ENCODE data around the gene AHDC1. TPM values are rescaled to one million over a fixed set of nuclear protein-coding genes. Genes with fewer than 3 reads are reported as not detected.

AHDC1 gene
- total and polyA plus RNA-seq, 9 of the 15 experiments (the other 6 are each of a cell fraction or from before 2014, with no cell fraction given), result 0.21 to 36.4 (median 4.7) TPM

GRCh38 chr1:27592232-27592930 lies 11.6 kb downstream of the AHDC1 start (continued):
- TF ChIP-seq ZBTB49 (CRISPR knock-in tag; IDR thresholded peaks at IDR 0.05; ENCODE audit: borderline replicate concordance) (no peak), ATF3 (IDR thresholded peaks at IDR 0.05) (no peak), ATF3 (CRISPR knock-in tag; conservative IDR thresholded peaks at IDR 0.05) (no peak)

DNA sequence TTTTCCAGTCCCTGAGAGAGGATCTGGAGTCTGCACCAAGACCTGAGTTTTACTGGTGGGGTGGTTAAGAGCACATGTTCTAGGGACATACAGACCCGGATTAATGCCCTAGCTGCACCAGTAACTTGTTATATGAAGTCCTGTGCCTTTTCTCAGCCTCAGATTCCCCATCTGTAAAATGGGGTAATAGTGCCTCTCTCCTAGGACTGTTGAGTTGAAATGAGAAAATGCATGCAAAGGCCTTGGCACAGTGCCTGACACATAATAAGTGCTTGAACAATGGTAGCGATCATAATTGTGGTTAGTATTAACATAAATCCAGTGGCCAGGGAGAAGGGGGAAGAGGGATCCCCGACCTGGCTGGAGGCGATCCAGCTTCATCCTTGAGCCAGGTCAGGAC lies 12.3 kb downstream of the AHDC1 start:
- Histone ChIP-seq H3K27ac (ENCODE audit: extremely low read depth, low read depth, low read length) (no peak overlapping the region), H3K9me3 (replicated peaks; ENCODE audit: control insufficient read depth, insufficient read depth, low read depth, low read length) (no peaks in the 10 kb centered on the region), H3K4me3 (no peak overlapping the region), H3K79me2 (ENCODE audit: control insufficient read depth, insufficient read depth, low read length) (peaks cover 69% of the 10 kb centered on the region), H3K27me3 (ENCODE audit: control insufficient read depth in 2 of 2, insufficient read depth in 2 of 2, low read length in 2 of 2) (no peaks in the 10 kb centered on the region), H3K9me1 (ENCODE audit: control insufficient read depth, insufficient read depth, low read length) (peaks cover 10% of the 10 kb centered on the region), H3K9ac (ENCODE audit: insufficient read depth in 1 of 2, low read depth in 2 of 2, low read length in 2 of 2) (peak overlapping the region in 1 of 2 experiments; percentile 80; a peak in 2 of 4 replicates), H2AFZ (ENCODE audit: low read depth, low read length) (no peak overlapping the region), H4K20me1 (replicated peaks; ENCODE audit: control insufficient read depth, insufficient read depth, low read length) (peaks cover 44% of the 10 kb centered on the region), H3K4me1 (replicated peaks in 1 of 2; ENCODE audit: control insufficient read depth in 2 of 2, insufficient read depth in 2 of 2, low read length in 2 of 2) (peaks cover 17 to 64% of the 10 kb centered on the region in 2 experiments), H3K36me3 (ENCODE audit: control insufficient read depth, insufficient read depth, low read length) (peaks cover 48% of the 10 kb centered on the region; the same call in 2 of the 3 replicates), H3K4me2 (ENCODE audit: insufficient read depth, low read length) (no peak overlapping the region)
- intact Hi-C loops (cut with micrococcal nuclease), result no loop called here
- ChIA-PET POLR2A (interaction anchor here (0.6 to 4.5 kb wide), 3 partner anchors 9 to 294 kb away, joined by 3 to 28 read pairs (median 3); no protein-coding TSS in a partner anchor), CTCF (ENCODE audit: low intra/inter-chr PET ratio) (no interaction called here)
- ATAC-seq, result no peak
- TF ChIP-seq CAMTA2 (CRISPR knock-in tag; conservative IDR thresholded peaks at IDR 0.05), result no peak
- peak; percentile 42 for TF ChIP-seq NFIC (IDR thresholded peaks at IDR 0.05)
- peak in 1 of 2 experiments; percentile 55; a peak in 1 of 4 replicates for TF ChIP-seq KDM1A (IDR thresholded peaks at IDR 0.05)
- peak; percentile 81 for TF ChIP-seq RBM25 (IDR thresholded peaks at IDR 0.05; ENCODE audit: low read depth, low read length, severe bottlenecking)
- TF ChIP-seq HOXB6 (CRISPR knock-in tag; IDR thresholded peaks at IDR 0.05; ENCODE audit: borderline replicate concordance), result no peak
- TF ChIP-seq BCOR (IDR thresholded peaks at IDR 0.05), result 0 out of 2 replicates have a peak, but pooled peaks have one; percentile 41
- no peak for TF ChIP-seq ZNF586 (CRISPR knock-in tag; conservative IDR thresholded peaks at IDR 0.05)
- in situ Hi-C loops (cut with MboI), result no loop called here
- FAIRE-seq, result no peak
- no peak for DNase-seq (ENCODE audit: extremely low read depth in 1 of 4, low spot score in 3 of 4)
- no TSS peak for BruUV-seq (replicated peaks)
- 82% methylated on average over 4 of the region's 4 CpGs for WGBS (ENCODE audit: insufficient coverage, low coverage, missing lambda C conversion rate)

Measured in K562 (cell line).